CD4-positive, alpha-beta T cell treated with Interleukin-2 at 100 ng/mL for 4 hours (primary cell): ENCODE data around the gene LCN2.
A peak's percentile ranks its signal among the peaks of the same experiment; 100 is the strongest.

Experiments
- DNase-seq: peaks from one replicate; pipeline ENCODE4 v3.0.0-alpha.2; 2020; ENCODE audit warnings: low spot score

The LCN2 gene

DNA sequence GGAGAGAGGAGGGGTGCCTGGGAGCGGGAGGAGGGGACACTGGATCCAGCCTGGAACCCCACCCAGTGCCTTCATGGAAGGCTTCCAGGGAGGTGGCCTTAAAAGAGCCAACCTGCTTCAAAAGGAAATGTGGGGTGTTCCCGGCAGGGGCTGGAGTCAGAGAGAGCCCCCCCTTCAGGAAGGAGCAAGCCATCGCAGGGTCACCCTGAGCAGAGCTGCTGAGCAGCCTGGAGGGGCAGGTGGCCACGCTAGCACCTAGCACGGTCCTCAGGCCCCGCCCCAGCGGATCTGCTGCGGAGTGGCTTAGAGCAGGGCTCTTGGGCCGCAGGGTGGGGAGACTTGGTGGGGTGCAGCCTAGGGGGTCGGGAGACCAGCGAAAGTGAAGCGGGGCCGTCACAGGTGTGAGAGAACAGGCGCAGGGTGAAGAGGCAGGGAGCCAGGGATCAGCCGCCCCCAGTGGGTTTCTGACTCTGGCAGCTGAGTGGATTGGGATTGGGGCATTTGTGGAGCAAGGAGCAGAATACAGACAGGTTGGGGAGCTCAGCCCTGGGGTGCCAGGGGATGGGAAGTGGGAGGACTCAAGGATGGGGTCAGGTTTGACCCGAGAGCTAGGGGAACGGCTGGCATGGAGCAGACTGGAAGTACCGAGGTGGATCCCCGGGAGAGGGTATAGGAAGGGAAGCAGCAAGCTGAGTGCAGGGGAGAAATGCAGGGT is 1.5 kb downstream of the LCN2 start:
- DNase-seq, result no peak

GRCh38 chr9:128151309-128152132 is 2.3 kb downstream of the LCN2 start:
- no peak for DNase-seq

DNA sequence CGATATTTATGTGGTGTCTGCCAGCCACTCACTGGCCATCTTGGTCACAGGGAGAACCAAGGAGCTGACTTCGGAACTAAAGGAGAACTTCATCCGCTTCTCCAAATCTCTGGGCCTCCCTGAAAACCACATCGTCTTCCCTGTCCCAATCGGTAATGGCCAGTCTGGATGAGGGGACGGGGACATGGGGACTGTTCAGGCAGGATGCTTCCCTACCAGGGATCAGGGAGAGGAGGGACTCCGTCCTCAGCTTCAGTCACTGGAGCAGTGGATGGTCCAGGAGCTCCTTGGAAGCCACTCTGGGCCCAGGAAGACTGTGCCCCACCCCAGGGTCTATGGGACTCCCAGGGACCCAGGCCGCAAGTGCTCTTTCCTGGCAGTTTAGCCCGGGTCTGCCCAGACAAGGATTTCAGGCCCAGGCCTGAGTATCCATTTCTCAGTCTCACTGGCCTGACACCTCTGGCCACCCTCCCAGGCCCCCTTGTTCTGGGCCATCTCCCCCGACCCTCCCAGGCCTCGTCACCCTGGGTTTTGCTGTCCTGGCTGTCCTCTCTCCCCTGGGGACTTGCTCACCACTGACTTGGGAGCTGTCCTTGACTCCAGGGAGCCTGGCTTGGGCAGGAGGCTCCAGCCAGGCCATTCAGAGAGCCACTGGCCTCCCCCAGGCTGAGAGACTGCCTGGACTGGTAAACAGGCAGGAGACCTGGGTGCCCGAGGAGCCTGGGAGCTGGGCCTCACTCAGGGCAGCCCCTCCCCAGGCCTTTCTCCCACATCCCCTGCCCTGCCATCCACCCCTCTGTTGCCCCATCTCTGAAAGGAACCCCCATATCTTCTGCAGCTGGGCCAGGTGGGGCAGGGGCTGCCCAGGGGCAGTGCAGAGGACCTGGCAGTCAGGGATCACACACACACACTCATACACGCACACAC is 3.1 kb downstream of the LCN2 start:
- DNase-seq, result no peak

- no peak for DNase-seq
These were observed 4.0 kb downstream of the LCN2 start for GRCh38 chr9:128153060-128153946.

GRCh38 chr9:128153947-128154695 is 4.9 kb downstream of the LCN2 start:
- no peak for DNase-seq

DNA sequence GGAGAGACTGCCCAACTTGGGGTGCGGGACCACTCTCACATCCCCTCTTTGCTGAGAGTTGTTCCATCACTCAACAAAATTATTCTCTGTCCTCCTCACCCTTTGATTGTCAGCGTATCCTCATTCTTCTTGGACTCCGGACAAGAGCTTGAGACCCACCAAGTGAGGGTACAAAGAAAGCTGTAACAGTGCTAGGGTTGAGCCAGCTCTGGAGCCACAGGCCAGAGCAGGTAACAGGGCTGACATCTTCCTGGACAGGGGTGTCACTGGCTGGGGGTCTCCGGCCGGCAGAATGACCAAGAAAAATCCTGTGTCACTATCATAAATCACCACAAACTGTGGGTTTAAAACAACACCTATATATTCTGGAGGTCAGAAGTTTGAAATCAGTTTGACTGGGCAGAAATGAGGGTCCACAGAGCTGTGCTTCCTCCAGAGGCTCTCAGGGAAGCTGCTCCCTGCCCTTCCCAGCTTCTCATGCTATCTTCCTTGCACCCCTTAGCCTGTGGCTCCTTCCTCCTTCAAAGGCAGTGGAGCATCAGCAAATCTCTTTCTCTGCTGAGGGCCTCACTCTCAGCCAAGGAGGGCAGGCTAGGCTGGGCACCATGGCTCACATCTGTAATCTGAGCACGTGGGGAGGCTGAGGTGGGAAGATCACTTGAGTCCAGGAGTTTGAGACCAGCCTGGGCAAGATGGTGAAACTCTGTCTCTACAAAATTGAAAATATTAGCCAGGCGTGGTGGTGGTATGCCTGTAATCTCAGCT is 6.7 kb downstream of the LCN2 start:
- DNase-seq, result no peak

DNA sequence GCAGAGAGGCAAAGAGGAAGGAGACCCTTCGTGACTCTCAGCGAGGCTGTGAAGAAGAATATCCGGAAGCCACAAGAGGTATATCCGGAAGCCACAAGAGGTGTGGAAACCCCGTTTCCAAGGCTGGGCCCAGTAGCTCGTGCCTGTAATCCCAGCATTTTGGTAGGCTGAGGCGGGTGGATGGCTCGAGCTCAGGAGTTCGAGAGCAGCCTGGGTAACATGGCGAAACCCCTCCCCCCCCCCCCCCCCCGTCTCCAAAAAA is 10.2 kb downstream of the LCN2 start:
- peak; percentile 60 for DNase-seq

GRCh38 chr9:128159784-128160602 is 10.7 kb downstream of the LCN2 start, which contains the start of gene BBLN:
BBLN (plus strand) TSS chr9:128160265; CDS start chr9:128160408, 143 bp downstream.
- peak; percentile 92 for DNase-seq

DNA sequence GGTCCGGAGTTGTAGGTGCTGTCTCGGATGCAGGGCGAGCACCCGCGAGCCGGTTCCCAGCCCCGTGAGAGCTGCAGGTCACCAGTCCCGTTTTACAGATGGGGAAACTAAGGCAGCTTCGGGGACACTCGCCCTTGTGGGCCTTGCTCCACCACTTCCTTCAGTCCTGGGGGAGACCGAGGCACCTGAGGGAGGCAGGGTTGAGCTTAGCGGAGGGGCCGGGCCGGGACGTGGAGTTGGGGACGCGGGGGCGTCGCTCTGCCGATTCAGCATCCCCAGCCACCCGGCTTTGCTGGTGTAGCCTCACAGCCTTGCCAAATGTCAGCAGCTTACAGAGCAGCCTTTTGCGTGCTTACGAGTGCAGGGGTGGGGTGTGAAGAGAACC is 11.3 kb downstream of the LCN2 start:
- peak; percentile 15 for DNase-seq

GRCh38 chr9:128161215-128161902 is 12.1 kb downstream of the LCN2 start:
- no peak for DNase-seq

- DNase-seq, result no peak
These were observed 13.2 kb downstream of the LCN2 start for GRCh38 chr9:128162215-128163026.

- DNase-seq, result no peak
These were observed 13.8 kb downstream of the LCN2 start for GRCh38 chr9:128163027-128163515.

- no peak for DNase-seq
These were observed 14.5 kb downstream of the LCN2 start for GRCh38 chr9:128163523-128164306.

GRCh38 chr9:128164307-128164885 is 15.1 kb downstream of the LCN2 start:
- DNase-seq, result no peak

- no peak for DNase-seq
These were observed 16.9 kb downstream of the LCN2 start for GRCh38 chr9:128166169-128166568.

GRCh38 chr9:128167209-128167608 is 18.0 kb downstream of the LCN2 start:
- DNase-seq, result no peak
